ENCODE results near the gene SYNJ1.

DNA sequence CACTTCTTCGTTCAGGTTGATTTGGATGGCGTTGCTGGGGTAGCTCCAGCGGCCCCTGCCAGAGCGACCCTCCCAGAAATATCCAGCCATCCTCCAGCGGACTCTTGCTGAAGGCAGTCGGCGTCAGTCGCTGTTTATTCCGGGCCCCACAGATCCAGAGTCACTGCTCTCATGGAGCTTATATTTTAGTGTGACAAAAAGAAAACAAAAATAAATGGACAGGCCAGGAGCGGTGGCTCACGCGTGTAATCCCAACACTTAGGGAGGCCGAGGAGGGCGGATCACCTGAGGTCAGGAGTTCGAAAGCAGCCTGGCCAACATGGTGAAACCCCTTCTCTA, 114.8 kb downstream of the SYNJ1 start:
- TF ChIP-seq, protein P1, sequence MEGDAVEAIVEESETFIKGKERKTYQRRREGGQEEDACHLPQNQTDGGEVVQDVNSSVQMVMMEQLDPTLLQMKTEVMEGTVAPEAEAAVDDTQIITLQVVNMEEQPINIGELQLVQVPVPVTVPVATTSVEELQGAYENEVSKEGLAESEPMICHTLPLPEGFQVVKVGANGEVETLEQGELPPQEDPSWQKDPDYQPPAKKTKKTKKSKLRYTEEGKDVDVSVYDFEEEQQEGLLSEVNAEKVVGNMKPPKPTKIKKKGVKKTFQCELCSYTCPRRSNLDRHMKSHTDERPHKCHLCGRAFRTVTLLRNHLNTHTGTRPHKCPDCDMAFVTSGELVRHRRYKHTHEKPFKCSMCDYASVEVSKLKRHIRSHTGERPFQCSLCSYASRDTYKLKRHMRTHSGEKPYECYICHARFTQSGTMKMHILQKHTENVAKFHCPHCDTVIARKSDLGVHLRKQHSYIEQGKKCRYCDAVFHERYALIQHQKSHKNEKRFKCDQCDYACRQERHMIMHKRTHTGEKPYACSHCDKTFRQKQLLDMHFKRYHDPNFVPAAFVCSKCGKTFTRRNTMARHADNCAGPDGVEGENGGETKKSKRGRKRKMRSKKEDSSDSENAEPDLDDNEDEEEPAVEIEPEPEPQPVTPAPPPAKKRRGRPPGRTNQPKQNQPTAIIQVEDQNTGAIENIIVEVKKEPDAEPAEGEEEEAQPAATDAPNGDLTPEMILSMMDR (IDR thresholded peaks at IDR 0.05): no peak
- TF ChIP-seq POLR2AphosphoS5 (IDR thresholded peaks at IDR 0.05): no peak

All from prostate gland (tissue), 2 donors.